ENCODE data around the gene BMPER. TPM values are rescaled to one million over a fixed set of nuclear protein-coding genes. Genes with fewer than 3 reads are reported as not detected.

The BMPER gene
- total and polyA plus RNA-seq, 2 donors from 2014 or later = 0.60 to 0.80 TPM

DNA sequence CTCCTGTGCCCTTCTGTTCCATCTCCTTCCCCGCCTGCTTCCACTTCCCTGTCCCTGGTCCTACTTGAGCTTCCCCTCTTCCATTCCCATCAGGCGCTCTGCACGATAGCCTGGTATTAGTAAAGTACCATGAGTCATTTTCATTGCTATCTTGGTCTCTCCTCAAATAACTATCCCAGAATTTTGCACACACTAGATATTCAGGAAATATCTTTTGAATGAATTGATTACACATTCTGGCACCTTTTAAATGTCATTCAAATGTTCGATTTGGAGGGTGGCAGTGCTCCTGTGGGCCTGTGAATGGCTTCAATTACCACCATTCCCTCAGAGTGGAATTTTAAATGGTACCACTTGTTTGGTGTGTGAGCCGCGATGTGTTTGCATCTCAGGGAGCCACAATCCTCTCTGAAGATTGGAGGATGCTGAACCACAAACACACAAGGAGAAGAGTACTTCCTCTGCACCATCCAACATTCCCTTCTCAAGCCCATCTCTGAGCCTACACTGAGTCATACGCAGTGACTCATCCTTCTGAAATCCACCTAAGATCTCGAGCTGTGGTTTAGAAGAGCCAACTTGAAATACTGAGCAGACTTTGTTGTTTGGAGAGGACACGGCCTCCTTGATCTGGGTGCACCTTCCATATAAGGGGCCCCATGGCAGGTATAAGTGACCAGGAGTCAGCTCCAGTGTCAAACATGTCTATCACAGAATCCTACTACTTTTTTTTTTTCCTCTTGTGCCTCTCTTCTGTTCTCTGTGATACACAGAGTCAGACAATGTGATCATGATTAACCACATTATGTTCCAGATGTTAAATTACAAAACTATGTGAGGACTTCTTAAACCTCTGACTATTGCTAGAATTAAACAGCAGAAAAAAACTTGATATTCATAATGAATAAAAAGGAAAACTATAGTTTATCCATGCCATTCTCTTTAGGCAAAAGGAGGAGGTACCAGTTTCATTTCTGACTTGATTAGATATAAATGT is 81.9 kb downstream of the BMPER start:
- H3K4me3 ChIP-seq (ENCODE audit: low read length in 3 of 3) = no peak overlapping the region
- DNase-seq = no peak
- no peaks in the 10 kb centered on the region for H3K36me3 ChIP-seq (ENCODE audit: control insufficient read depth in 2 of 3, insufficient read depth in 3 of 3, low read length in 3 of 3)
- H3K27me3 ChIP-seq (ENCODE audit: control insufficient read depth, insufficient read depth, low read length) = no peaks in the 10 kb centered on the region
- no peak overlapping the region for H3K9ac ChIP-seq (ENCODE audit: low read length in 3 of 3)
- FAIRE-seq = no peak
- H3K27ac ChIP-seq (ENCODE audit: low read depth in 2 of 2, low read length in 2 of 2) = no peak overlapping the region
- H3K4me1 ChIP-seq (ENCODE audit: control insufficient read depth in 2 of 3, insufficient read depth in 2 of 3, low read depth in 1 of 3, low read length in 3 of 3) = no peaks in the 10 kb centered on the region
- TF ChIP-seq, protein P1, sequence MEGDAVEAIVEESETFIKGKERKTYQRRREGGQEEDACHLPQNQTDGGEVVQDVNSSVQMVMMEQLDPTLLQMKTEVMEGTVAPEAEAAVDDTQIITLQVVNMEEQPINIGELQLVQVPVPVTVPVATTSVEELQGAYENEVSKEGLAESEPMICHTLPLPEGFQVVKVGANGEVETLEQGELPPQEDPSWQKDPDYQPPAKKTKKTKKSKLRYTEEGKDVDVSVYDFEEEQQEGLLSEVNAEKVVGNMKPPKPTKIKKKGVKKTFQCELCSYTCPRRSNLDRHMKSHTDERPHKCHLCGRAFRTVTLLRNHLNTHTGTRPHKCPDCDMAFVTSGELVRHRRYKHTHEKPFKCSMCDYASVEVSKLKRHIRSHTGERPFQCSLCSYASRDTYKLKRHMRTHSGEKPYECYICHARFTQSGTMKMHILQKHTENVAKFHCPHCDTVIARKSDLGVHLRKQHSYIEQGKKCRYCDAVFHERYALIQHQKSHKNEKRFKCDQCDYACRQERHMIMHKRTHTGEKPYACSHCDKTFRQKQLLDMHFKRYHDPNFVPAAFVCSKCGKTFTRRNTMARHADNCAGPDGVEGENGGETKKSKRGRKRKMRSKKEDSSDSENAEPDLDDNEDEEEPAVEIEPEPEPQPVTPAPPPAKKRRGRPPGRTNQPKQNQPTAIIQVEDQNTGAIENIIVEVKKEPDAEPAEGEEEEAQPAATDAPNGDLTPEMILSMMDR (IDR thresholded peaks at IDR 0.05; ENCODE audit: borderline replicate concordance, extremely low read depth, insufficient read depth) = no peak
- intact Hi-C loops (cut with DNase I) = no loop called here
- H3K9me3 ChIP-seq (ENCODE audit: control insufficient read depth in 2 of 3, insufficient read depth in 1 of 3, low read length in 3 of 3) = no peaks in the 10 kb centered on the region

DNA sequence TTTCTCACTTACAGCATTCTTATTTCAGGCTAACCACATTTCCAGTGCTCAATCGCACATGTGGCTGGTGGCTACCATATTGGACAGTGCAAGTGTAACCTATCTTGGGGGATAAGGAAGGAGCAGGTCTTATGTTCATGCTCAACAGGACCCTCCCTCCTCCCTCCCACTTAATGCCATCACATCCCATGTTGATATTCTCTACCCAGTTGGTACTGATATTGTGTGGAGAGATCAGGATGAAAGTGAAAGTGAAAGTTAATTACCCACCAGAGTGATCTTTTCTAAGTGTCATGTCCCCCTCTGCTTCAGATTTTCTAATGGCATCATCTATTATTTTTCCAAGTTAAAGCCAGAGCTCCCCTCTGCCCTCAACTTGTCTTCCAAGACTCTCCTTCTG is 91.6 kb downstream of the BMPER start:
- Histone ChIP-seq H3K27me3 (ENCODE audit: control insufficient read depth, insufficient read depth, low read length) (no peaks in the 10 kb centered on the region), H3K4me1 (ENCODE audit: control insufficient read depth in 2 of 3, insufficient read depth in 2 of 3, low read depth in 1 of 3, low read length in 3 of 3) (no peaks in the 10 kb centered on the region), H3K4me3 (ENCODE audit: low read length in 3 of 3) (no peak overlapping the region), H3K9me3 (ENCODE audit: control insufficient read depth in 2 of 3, insufficient read depth in 1 of 3, low read length in 3 of 3) (no peaks in the 10 kb centered on the region), H3K9ac (ENCODE audit: low read length in 3 of 3) (no peak overlapping the region), H3K27ac (ENCODE audit: low read depth in 2 of 2, low read length in 2 of 2) (no peak overlapping the region), H3K36me3 (ENCODE audit: control insufficient read depth in 2 of 3, insufficient read depth in 3 of 3, low read length in 3 of 3) (no peaks in the 10 kb centered on the region)
- FAIRE-seq = no peak
- TF ChIP-seq, protein P1 (IDR thresholded peaks at IDR 0.05; ENCODE audit: borderline replicate concordance, extremely low read depth, insufficient read depth) = no peak
- intact Hi-C loops (cut with DNase I) = no loop called here
- no peak for DNase-seq

DNA sequence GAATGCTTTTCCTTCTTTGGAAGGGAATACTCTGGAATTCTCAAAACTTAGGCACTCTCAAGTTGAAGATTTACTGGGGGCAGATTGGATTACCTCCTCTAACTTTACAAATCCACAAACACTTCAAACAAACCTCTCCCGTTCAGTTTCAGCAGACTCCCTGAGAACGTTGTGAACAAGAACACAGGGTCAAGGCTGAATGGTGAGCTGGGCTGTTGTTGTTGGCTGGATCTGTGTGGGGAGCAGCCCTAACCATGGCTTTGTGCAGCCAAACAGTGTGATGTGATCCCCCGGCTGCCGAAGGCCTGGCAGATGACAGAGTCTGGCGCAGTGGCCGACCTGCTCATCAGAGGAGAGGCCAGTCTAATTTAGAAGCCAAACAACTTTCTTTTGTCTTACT is 93.1 kb downstream of the BMPER start:
- H3K27ac ChIP-seq (ENCODE audit: low read depth in 2 of 2, low read length in 2 of 2) = no peak overlapping the region
- no peak overlapping the region for H3K9ac ChIP-seq (ENCODE audit: low read length in 3 of 3)
- H3K9me3 ChIP-seq (ENCODE audit: control insufficient read depth in 2 of 3, insufficient read depth in 1 of 3, low read length in 3 of 3) = peaks cover 0 to 2% (median 0%) of the 10 kb centered on the region in 3 donors
- H3K4me1 ChIP-seq (ENCODE audit: control insufficient read depth in 2 of 3, insufficient read depth in 2 of 3, low read depth in 1 of 3, low read length in 3 of 3) = no peaks in the 10 kb centered on the region
- DNase-seq (peak in 3 of 5 donors; percentile 39 to 84 (median 74)), FAIRE-seq (no peak)
- no peaks in the 10 kb centered on the region for H3K36me3 ChIP-seq (ENCODE audit: control insufficient read depth in 2 of 3, insufficient read depth in 3 of 3, low read length in 3 of 3)
- no peaks in the 10 kb centered on the region for H3K27me3 ChIP-seq (ENCODE audit: control insufficient read depth, insufficient read depth, low read length)
- no peak overlapping the region for H3K4me3 ChIP-seq (ENCODE audit: low read length in 3 of 3)
- TF ChIP-seq, protein P1 (IDR thresholded peaks at IDR 0.05; ENCODE audit: borderline replicate concordance, extremely low read depth, insufficient read depth) = no peak
- intact Hi-C loops (cut with DNase I) = no loop called here
